ENCODE data around the gene CDH23.
"Not testable (repeated sequence)": the region's sequence is repeated elsewhere in the genome, so short reads cannot be mapped to it uniquely, and the experiment has no call there.

CDH23 gene

GRCh38 chr10:71588685-71589084 lies 192.0 kb downstream of the CDH23 start:
- DNase-seq, result no peak

GRCh38 chr10:71589617-71590551 lies 193.2 kb downstream of the CDH23 start:
- DNase-seq, result no peak

- no peak for DNase-seq
Observed at GRCh38 chr10:71590781-71591350, 194.1 kb downstream of the CDH23 start.

- DNase-seq, result no peak
Observed at GRCh38 chr10:71594934-71595571, 198.3 kb downstream of the CDH23 start.

GRCh38 chr10:71595649-71596048 lies 198.9 kb downstream of the CDH23 start:
- DNase-seq, result no peak

- no peak for DNase-seq
Observed at GRCh38 chr10:71596127-71596526, 199.4 kb downstream of the CDH23 start.

GRCh38 chr10:71596759-71597158 lies 200.0 kb downstream of the CDH23 start:
- no peak for DNase-seq

- DNase-seq, result peak; percentile 9 to 56
Observed at GRCh38 chr10:71597821-71598498, 201.2 kb downstream of the CDH23 start.

- DNase-seq, result peak in 1 of 2 donors; percentile 13
Observed at GRCh38 chr10:71598621-71599055, 201.9 kb downstream of the CDH23 start.

- no peak for DNase-seq
Observed at GRCh38 chr10:71599518-71599917, 202.8 kb downstream of the CDH23 start.

- not testable (repeated sequence) for DNase-seq
Observed at GRCh38 chr10:71600242-71600641, 203.5 kb downstream of the CDH23 start.

GRCh38 chr10:71600849-71601248 lies 204.1 kb downstream of the CDH23 start:
- no peak for DNase-seq

- DNase-seq, result no peak
Observed at GRCh38 chr10:71601273-71601672, 204.6 kb downstream of the CDH23 start.

GRCh38 chr10:71603150-71603549 lies 206.4 kb downstream of the CDH23 start:
- no peak for DNase-seq

GRCh38 chr10:71603754-71604153 lies 207.0 kb downstream of the CDH23 start:
- no peak for DNase-seq

GRCh38 chr10:71604324-71605018 lies 207.8 kb downstream of the CDH23 start:
- no peak for DNase-seq

GRCh38 chr10:71605263-71605962 lies 208.7 kb downstream of the CDH23 start:
- no peak for DNase-seq

- no peak for DNase-seq
Observed at GRCh38 chr10:71606257-71607081, 209.7 kb downstream of the CDH23 start.

GRCh38 chr10:71607082-71607443 lies 210.3 kb downstream of the CDH23 start:
- no peak for DNase-seq

GRCh38 chr10:71608819-71609768 lies 212.4 kb downstream of the CDH23 start:
- DNase-seq, result peak; percentile 52 to 63
